ACC112 (cell line): ENCODE results near the gene PPT1.
"Not testable (repeated sequence)": the region's sequence is repeated elsewhere in the genome, so short reads cannot be mapped to it uniquely, and the experiment has no call there.

ENCODE experiments used
- H2AFZ ChIP-seq: fragments of 200-600 bp; sonication (generic); one replicate; pipeline ENCODE4 v1.6.0; 2017; ENCODE audit warnings: antibody characterized with exemption, low read length; ENCODE audit not compliant: unreplicated experiment
- H3K27ac ChIP-seq: fragments of 200-600 bp; sonication (generic); 2 replicates; pipeline ENCODE4 v1.5.1; 2014; ENCODE audit warnings: low read depth, mild to moderate bottlenecking, antibody characterized with exemption, low read length, moderate library complexity
- H3K27me3 ChIP-seq: fragments of 200-600 bp; sonication (generic); 2 replicates; pipeline ENCODE4 v1.6.1; 2014; ENCODE audit warnings: mild to moderate bottlenecking, antibody characterized with exemption, low read length, moderate library complexity, mixed read lengths; ENCODE audit not compliant: insufficient read depth
- H3K36me3 ChIP-seq: fragments of 200-600 bp; sonication (generic); 2 replicates; pipeline ENCODE4 v1.6.1; 2016; ENCODE audit warnings: mild to moderate bottlenecking, antibody characterized with exemption, low read length, moderate library complexity, mixed read lengths; ENCODE audit not compliant: insufficient read depth
- H3K4me1 ChIP-seq: fragments of 200-600 bp; sonication (generic); one replicate; pipeline ENCODE4 v1.6.1; 2016; ENCODE audit warnings: low read length, mixed read lengths; ENCODE audit not compliant: insufficient read depth, unreplicated experiment, control insufficient read depth
- H3K4me3 ChIP-seq: fragments of 200-600 bp; sonication (generic); 2 replicates; pipeline ENCODE4 v1.5.1; 2014; ENCODE audit warnings: mild to moderate bottlenecking, low read depth, low read length
- H3K79me2 ChIP-seq: fragments of 200-600 bp; sonication (generic); one replicate; pipeline ENCODE4 v1.6.0; 2016; ENCODE audit warnings: low read length; ENCODE audit not compliant: control insufficient read depth, unreplicated experiment, insufficient read depth

PPT1 gene

DNA sequence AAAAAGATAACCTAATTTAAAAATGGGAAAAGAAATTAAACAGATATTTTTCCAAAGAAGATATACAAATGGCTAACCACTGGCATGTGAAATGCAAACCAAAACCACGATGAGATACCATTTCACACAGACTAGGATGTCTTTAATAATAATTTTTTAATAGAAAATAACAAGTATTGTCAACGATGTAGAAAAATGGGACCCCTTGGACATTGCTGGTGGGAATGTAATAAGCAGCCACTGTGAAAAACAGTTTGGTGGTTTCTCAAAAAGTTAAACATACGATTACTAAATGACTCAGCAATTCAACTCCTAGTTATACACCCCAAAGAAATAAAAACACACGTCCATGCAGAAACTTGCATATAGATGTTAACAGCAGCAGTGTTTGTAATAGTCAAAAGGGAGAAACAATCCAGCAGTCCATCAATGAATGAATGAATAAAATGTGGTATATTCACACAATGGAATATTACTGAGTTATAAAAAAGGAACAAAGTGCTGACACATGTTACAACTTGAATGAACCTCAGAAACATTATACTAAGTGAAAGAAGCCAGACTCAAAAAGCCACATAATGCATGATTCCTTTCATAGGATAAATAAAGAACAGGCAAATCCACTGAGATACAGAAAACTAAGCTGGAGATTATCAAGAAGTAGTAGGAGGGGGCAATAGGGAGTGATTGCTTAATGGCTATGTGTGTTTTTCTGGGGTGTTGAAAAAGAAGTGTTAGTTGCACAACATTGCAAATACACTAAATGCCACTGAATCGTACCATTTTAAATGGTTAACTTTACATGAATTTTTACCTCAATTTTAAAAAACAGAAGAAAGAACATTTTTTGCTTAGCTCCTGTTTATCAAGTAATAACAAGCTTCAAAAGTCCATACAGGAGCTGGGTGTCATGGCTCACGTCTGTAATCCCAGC, 4.1 kb downstream of the PPT1 start:
- peaks cover 35% of the 10 kb centered on the region for H3K79me2 ChIP-seq
- no peak overlapping the region for H3K27ac ChIP-seq
- no peak overlapping the region for H2AFZ ChIP-seq
- H3K4me3 ChIP-seq, result no peak overlapping the region
- H3K27me3 ChIP-seq, result no peaks in the 10 kb centered on the region
- H3K36me3 ChIP-seq, result 0 out of 2 replicates have a peak, but pooled peaks cover 4% of the 10 kb centered on the region
- peaks cover 13% of the 10 kb centered on the region for H3K4me1 ChIP-seq

DNA sequence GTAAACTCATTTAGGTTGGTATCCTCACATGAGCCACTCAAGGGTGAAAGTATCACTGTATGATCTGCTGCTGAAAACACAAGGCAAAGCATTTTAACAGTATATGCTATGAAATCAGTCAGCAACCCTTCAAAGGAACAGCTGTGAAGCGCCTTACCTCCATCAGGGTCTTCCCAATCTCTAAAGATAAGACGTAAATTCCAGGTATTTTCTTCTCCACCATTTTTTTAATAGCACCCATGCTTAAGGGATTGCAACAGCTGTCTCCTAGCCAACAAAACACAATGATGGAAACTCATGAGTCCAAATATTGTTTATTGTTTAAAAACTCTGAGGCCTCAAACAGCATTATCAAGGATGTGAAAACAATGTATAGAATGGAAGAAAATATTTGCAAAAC, 4.8 kb downstream of the PPT1 start:
- peaks cover 35% of the 10 kb centered on the region for H3K79me2 ChIP-seq
- H3K4me1 ChIP-seq, result peaks cover 13% of the 10 kb centered on the region
- H3K4me3 ChIP-seq, result no peak overlapping the region
- 0 out of 2 replicates have a peak, but pooled peaks cover 4% of the 10 kb centered on the region for H3K36me3 ChIP-seq
- no peak overlapping the region for H3K27ac ChIP-seq
- H3K27me3 ChIP-seq, result no peaks in the 10 kb centered on the region
- H2AFZ ChIP-seq, result no peak overlapping the region

DNA sequence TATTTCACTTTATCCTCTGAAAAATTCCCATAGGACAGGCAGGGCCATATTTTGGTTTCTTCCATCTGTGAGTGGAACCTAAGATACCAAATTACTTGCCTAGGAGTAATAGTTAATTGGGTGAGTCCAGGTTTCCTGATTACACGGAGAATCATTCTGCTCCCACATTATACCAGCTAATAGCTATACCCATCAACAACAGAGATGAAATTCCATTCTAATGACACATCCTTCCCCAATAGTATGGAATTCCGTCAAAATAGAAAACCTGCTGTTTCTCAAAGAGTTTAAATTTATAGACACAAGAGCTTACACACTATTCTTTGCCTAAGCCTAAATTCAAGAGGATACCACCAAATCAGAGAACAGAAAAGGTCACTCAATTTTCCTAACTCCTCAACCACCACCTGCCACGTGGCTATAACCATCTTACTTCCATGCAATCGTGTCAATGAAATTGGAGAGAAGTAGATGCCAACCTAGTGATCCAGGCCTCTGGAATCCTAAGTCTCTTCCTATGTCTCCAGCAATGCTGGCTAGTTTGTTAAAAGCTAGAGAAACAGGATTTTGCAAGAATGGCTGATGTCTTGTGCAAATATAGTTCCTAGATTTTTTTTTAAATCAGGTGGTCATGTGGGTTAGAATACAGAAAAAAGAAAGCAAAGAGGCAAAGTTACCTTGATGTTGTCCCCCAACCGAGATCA, 6.2 kb downstream of the PPT1 start:
- H3K4me3 ChIP-seq, result no peak overlapping the region
- H3K4me1 ChIP-seq, result peaks cover 7% of the 10 kb centered on the region
- 0 out of 2 replicates have a peak, but pooled peaks cover 4% of the 10 kb centered on the region for H3K36me3 ChIP-seq
- H3K27ac ChIP-seq, result no peak overlapping the region
- H3K27me3 ChIP-seq, result no peaks in the 10 kb centered on the region
- no peak overlapping the region for H2AFZ ChIP-seq
- H3K79me2 ChIP-seq, result peaks cover 24% of the 10 kb centered on the region

DNA sequence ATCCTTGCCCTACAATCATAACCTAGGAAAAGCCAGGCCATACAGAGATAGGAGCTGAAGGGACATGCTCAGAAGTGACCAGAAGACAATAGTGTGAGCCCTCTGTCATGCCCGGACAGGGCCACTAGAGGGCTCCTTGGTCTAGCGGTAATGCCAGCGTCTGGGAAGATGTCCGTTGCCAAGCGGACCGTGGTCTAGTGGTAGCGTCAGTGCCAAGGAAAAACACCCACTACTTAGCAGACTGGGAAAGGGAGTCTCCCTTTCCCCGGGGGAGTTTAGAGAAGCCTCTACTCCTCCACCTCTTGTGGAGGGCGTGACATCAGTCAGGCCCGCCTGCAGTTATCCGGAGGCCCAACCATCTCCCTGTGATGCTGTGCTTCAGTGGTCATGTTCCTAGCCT, 12.3 kb downstream of the PPT1 start:
- H3K36me3 ChIP-seq, H3K27me3 ChIP-seq, H3K79me2 ChIP-seq, H3K4me1 ChIP-seq, H3K4me3 ChIP-seq, H3K27ac ChIP-seq, H2AFZ ChIP-seq: not testable (repeated sequence)

DNA sequence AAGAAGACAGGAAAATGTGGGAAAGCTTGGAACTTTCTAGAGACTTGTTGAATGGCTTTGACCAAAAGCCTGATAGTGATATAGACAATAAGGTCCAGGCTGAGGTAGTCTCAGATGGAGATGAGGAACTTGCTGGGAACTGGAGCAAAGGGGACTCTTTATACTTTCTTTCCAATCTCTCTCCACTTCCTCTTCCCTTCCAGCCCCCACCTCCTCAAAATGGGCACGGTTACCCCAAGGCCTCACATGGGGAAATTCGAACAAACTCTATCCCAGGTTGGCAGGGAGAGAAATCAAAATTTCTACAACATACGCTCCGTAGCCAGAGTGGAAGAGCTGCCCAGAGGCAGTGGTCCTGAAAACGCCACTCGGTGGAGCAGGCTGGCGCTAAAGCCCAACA, 15.2 kb downstream of the PPT1 start:
- Histone ChIP-seq H3K79me2 (no peaks in the 10 kb centered on the region), H3K4me3 (no peak overlapping the region), H3K4me1 (peaks cover 10% of the 10 kb centered on the region), H3K36me3 (peaks cover 10% of the 10 kb centered on the region), H2AFZ (no peak overlapping the region), H3K27ac (no peak overlapping the region), H3K27me3 (no peaks in the 10 kb centered on the region)

DNA sequence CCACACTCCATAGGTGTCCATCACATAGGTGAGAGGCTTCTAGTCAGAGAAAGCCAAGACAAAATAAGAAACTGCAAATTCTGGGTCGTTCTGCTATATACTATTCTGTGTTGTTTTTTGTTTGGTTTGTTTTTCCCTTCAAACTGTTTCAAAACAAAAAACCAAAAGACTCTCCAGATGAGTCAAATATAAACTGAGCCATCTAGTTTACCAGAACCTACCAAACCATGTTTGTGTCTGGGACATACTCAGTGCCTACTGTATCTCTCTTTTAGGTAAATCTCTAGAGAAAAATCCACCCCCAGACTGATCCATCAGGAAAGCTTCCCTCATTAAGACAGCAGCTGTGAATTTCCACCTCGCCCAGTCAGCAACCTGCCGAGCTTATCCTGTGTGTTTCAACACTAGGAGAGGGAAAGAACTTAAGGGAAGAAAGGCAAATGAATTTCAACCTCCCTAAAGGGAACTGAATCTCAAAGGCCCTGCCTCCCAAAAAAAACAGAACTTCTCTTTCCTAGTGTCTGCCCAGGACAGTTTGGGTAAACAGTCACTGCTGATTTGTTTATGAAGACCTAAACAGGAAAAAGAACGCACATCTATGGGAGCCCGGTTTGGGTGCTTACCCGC, 17.2 kb downstream of the PPT1 start:
- H3K4me1 ChIP-seq, result peaks cover 19% of the 10 kb centered on the region

DNA sequence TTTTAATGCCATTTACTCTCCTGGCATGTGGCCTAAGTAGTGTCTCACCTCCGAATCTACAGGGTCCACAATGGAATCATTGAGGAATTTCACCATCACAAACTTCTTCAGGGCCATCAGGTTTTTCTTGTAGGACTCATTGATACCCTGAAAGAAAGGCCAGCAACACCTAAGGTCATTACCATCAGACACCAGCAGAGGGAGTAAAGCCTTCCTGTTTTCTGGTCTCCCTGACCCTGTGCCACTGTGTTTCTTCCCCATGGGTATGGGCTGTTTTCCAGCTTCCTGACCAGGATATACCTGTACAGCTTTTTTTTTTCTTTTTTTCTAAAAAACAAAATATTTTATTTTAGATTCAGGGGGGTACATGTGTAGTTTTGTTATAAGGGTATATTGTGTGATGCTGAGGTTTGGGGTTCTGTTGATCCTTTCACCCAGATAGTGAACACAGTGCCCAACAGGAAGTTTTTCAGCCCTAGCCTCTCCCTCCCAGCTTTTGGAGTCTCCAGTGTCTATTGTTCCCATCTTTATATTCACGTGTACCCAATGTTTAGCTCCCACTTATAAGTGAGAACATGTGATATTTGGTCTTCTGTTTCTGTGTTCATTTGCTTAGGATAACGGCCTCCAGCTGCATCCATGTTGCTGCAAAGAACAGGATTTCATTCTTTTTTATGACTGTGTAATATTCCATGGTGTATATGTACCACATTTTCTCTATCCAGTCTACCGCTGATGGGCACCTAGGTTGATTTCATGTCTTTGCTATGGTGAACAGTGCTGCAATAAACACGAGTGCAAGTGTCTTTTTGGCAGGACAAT, 18.3 kb downstream of the PPT1 start:
- Histone ChIP-seq H3K4me1 (peaks cover 19% of the 10 kb centered on the region), H2AFZ (no peak overlapping the region), H3K27me3 (no peaks in the 10 kb centered on the region), H3K36me3 (peaks cover 13% of the 10 kb centered on the region), H3K79me2 (no peaks in the 10 kb centered on the region), H3K27ac (no peak overlapping the region), H3K4me3 (no peak overlapping the region)

More for the DNA sequence above, 17.2 kb downstream of the PPT1 start:
- Histone ChIP-seq H3K36me3 (peaks cover 10% of the 10 kb centered on the region), H3K4me3 (no peak overlapping the region), H3K27ac (no peak overlapping the region), H3K27me3 (no peaks in the 10 kb centered on the region), H2AFZ (no peak overlapping the region), H3K79me2 (no peaks in the 10 kb centered on the region)

DNA sequence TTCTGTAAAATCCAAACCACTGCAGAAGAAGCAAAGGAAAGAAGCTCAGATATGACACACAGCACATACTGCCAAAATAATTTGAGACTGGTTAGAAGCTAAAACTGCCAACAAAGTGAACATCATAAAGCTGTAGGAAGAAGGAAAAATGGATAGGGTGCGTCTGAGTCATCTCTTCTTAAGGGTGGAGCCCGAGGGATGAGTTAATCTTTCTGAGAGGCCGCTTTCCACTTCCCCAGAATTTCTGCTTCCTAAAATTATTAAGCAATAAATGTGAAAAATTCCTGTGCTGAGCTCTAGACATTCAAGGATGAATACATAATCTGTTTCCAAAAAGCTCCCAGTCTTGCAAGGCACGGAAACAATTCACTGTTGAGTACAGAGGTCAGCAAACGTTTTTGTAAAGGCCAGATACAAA, 20.1 kb downstream of the PPT1 start:
- peaks cover 31% of the 10 kb centered on the region for H3K36me3 ChIP-seq
- no peak overlapping the region for H2AFZ ChIP-seq
- H3K4me1 ChIP-seq, result peaks cover 19% of the 10 kb centered on the region
- peak overlapping the region; percentile 63 for H3K27ac ChIP-seq
- H3K4me3 ChIP-seq, result no peak overlapping the region
- H3K79me2 ChIP-seq, result no peaks in the 10 kb centered on the region
- H3K27me3 ChIP-seq, result no peaks in the 10 kb centered on the region

DNA sequence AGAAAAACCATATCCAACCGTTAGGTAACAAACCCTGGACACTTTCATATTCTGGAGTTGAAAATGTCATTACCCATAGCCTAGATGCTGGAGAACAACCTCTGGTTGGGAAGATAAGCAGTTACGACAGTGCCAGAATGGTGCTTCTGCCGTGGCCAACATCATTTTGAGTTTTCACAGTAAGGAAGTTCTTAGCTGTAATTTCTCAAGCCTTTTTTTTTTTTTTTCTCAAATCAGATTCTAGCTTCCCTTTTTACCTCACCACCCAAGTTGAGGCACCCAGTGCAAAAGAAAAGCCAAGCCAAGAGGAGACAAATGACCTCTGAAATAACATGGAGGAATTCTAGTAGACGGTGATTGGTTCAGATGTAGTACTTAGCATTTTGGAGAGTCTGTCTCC, 21.8 kb downstream of the PPT1 start:
- H3K79me2 ChIP-seq, result no peaks in the 10 kb centered on the region
- H3K27ac ChIP-seq, result no peak overlapping the region; the same call in 1 of the 2 replicates
- peaks cover 19% of the 10 kb centered on the region for H3K4me1 ChIP-seq
- H3K4me3 ChIP-seq, result no peak overlapping the region
- no peak overlapping the region for H2AFZ ChIP-seq
- H3K27me3 ChIP-seq, result no peaks in the 10 kb centered on the region
- H3K36me3 ChIP-seq, result peaks cover 42% of the 10 kb centered on the region

DNA sequence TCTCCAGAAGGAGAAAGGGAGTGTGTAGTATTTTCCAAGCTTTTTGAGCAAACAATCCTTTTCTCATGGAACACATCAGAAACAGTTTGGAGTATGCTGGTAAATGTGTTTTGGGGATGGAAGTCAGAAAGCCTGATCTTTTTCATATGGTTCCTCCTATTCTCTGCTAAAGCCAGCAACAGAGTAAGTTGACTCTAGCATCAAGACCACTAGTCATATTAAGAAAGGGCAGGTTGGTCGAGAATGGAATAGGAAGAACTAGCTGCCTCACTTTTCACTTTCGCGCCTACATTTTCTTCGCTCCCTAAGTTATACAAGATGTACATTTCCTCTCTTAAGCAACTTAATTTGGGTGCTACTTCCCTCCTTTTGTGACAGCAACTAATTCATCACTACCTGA, 24.0 kb downstream of the PPT1 start:
- no peak overlapping the region for H2AFZ ChIP-seq
- peaks cover 19% of the 10 kb centered on the region for H3K4me1 ChIP-seq
- H3K4me3 ChIP-seq, result no peak overlapping the region
- no peaks in the 10 kb centered on the region for H3K79me2 ChIP-seq
- H3K27me3 ChIP-seq, result no peaks in the 10 kb centered on the region
- H3K36me3 ChIP-seq, result peaks cover 57% of the 10 kb centered on the region
- no peak overlapping the region for H3K27ac ChIP-seq
